ENCODE data around the gene RNF39. TPM values are rescaled to one million over a fixed set of nuclear protein-coding genes. Genes with fewer than 3 reads are reported as not detected.

RNF39 gene
- total and polyA plus RNA-seq, 4 donors = 1.0 to 2.3 (median 1.3) TPM; not detected in 1

DNA sequence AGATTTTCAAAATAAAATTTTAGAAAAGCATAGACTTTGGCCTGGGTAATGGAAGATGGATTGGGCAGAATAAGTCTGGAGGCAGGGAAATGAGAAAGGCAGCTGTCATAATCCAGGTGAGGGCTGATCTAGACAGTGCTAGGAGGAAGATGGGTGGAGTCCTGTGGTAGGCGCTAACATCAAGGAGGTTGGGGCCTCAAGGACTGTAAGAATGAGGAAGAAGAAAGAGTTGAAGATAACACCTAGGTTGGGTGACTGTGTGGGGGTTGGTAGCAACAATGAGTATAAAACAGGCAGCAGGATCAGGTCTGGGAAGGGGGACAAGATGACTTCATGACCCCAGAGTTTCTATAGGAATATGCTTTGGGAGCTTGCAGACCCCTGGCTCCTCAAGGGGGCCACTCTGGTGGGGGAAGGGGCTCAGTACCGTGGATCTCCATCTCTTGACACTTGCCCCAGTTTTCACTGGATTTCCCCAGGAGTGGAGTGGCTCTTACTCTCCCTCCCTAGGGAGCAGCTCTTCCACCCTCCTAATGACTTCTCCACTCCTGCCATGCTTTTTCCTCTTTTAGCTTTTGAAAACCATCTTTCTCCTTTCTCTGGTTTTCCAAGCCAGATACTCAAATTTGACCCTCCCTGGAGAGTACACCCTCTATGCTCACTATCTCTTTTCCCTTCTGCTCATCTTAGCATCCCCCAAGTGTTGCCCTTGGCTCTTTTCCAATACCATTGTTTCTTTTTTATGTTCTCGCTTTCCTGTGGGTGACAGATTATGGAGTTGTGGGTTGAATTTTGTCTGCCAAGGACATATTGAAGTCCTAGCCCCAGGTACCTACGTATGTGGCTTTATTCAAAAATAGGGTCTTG lies 22.6 kb upstream of the RNF39 start:
- TF ChIP-seq, protein P1, sequence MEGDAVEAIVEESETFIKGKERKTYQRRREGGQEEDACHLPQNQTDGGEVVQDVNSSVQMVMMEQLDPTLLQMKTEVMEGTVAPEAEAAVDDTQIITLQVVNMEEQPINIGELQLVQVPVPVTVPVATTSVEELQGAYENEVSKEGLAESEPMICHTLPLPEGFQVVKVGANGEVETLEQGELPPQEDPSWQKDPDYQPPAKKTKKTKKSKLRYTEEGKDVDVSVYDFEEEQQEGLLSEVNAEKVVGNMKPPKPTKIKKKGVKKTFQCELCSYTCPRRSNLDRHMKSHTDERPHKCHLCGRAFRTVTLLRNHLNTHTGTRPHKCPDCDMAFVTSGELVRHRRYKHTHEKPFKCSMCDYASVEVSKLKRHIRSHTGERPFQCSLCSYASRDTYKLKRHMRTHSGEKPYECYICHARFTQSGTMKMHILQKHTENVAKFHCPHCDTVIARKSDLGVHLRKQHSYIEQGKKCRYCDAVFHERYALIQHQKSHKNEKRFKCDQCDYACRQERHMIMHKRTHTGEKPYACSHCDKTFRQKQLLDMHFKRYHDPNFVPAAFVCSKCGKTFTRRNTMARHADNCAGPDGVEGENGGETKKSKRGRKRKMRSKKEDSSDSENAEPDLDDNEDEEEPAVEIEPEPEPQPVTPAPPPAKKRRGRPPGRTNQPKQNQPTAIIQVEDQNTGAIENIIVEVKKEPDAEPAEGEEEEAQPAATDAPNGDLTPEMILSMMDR (IDR thresholded peaks at IDR 0.05; ENCODE audit: control extremely low read depth, extremely low read depth) = no peak
- no peak overlapping the region for H3K4me3 ChIP-seq
- H3K36me3 ChIP-seq (ENCODE audit: control insufficient read depth in 4 of 4, insufficient read depth in 4 of 4, low read length in 4 of 4) = no peaks in the 10 kb centered on the region
- no peak for DNase-seq
- H3K9me3 ChIP-seq (ENCODE audit: control insufficient read depth in 4 of 4, insufficient read depth in 3 of 4, low read length in 3 of 4) = no peaks in the 10 kb centered on the region
- H3K4me1 ChIP-seq (ENCODE audit: control insufficient read depth in 5 of 5, insufficient read depth in 5 of 5, low read length in 5 of 5) = peaks cover 6 to 18% (median 10%) of the 10 kb centered on the region in 5 donors
- H3K9ac ChIP-seq (ENCODE audit: insufficient read depth in 1 of 2, low read length in 2 of 2) = no peak overlapping the region
- no peak overlapping the region for H3K27ac ChIP-seq (ENCODE audit: low read depth in 1 of 2, low read length in 1 of 2)
- 60 to 67% methylated on average over 4 of the region's 4 CpGs for WGBS, 2 donors
- peaks cover 0 to 75% (median 67%) of the 10 kb centered on the region in 3 donors for H3K27me3 ChIP-seq (ENCODE audit: control insufficient read depth in 3 of 3, insufficient read depth in 3 of 3, low read length in 2 of 3)
- no peak for ATAC-seq (ENCODE audit: insufficient read depth, low FRiP score)

GRCh38 chr6:30096829-30097228 lies 21.3 kb upstream of the RNF39 start:
- WGBS, 2 donors = 44 to 61% methylated on average over 1 of the region's 1 CpG
- no peak overlapping the region for H3K4me3 ChIP-seq
- TF ChIP-seq, protein P1 (IDR thresholded peaks at IDR 0.05; ENCODE audit: control extremely low read depth, extremely low read depth) = no peak
- no peaks in the 10 kb centered on the region for H3K36me3 ChIP-seq (ENCODE audit: control insufficient read depth in 4 of 4, insufficient read depth in 4 of 4, low read length in 4 of 4)
- ATAC-seq (ENCODE audit: insufficient read depth, low FRiP score) (no peak), DNase-seq (no peak)
- no peak overlapping the region for H3K27ac ChIP-seq (ENCODE audit: low read depth in 1 of 2, low read length in 1 of 2)
- peaks cover 4 to 15% (median 7%) of the 10 kb centered on the region in 5 donors for H3K4me1 ChIP-seq (ENCODE audit: control insufficient read depth in 5 of 5, insufficient read depth in 5 of 5, low read length in 5 of 5)
- no peak overlapping the region for H3K9ac ChIP-seq (ENCODE audit: insufficient read depth in 1 of 2, low read length in 2 of 2)
- H3K9me3 ChIP-seq (ENCODE audit: control insufficient read depth in 4 of 4, insufficient read depth in 3 of 4, low read length in 3 of 4) = no peaks in the 10 kb centered on the region
- H3K27me3 ChIP-seq (ENCODE audit: control insufficient read depth in 3 of 3, insufficient read depth in 3 of 3, low read length in 2 of 3) = peaks cover 0 to 82% (median 69%) of the 10 kb centered on the region in 3 donors

GRCh38 chr6:30093951-30094661 lies 18.5 kb upstream of the RNF39 start:
- TF ChIP-seq, protein P1 (IDR thresholded peaks at IDR 0.05; ENCODE audit: control extremely low read depth, extremely low read depth) = no peak
- WGBS, 2 donors = 59 to 64% methylated on average over 5 of the region's 5 CpGs
- Histone ChIP-seq H3K9ac (ENCODE audit: insufficient read depth in 1 of 2, low read length in 2 of 2) (no peak overlapping the region), H3K27ac (ENCODE audit: low read depth in 1 of 2, low read length in 1 of 2) (no peak overlapping the region), H3K4me3 (no peak overlapping the region), H3K27me3 (ENCODE audit: control insufficient read depth in 3 of 3, insufficient read depth in 3 of 3, low read length in 2 of 3) (peaks cover 0 to 79% (median 44%) of the 10 kb centered on the region in 3 donors), H3K9me3 (ENCODE audit: control insufficient read depth in 4 of 4, insufficient read depth in 3 of 4, low read length in 3 of 4) (no peaks in the 10 kb centered on the region), H3K36me3 (ENCODE audit: control insufficient read depth in 4 of 4, insufficient read depth in 4 of 4, low read length in 4 of 4) (no peaks in the 10 kb centered on the region), H3K4me1 (ENCODE audit: control insufficient read depth in 5 of 5, insufficient read depth in 5 of 5, low read length in 5 of 5) (no peaks in the 10 kb centered on the region)
- ATAC-seq (ENCODE audit: insufficient read depth, low FRiP score) = no peak
- DNase-seq = no peak

Data from lung (tissue), 12 donors.